PFSK-1 (cell line): ENCODE data around the gene CLIP4.

Experiments
- FOXP2 ChIP-seq: optimal IDR thresholded peaks from 2 replicates; pipeline ENCODE3; 2011; ENCODE audit warnings: borderline replicate concordance, control low read depth, inconsistent platforms; ENCODE audit not compliant: insufficient read depth; ENCODE audit errors: extremely low read length, extremely low read depth
- POLR2AphosphoS5 ChIP-seq: IDR thresholded peaks from 2 replicates; pipeline ENCODE4 v1.6.1; 2012; ENCODE audit warnings: low read depth, mild to moderate bottlenecking, control low read depth, low read length, moderate library complexity
- SIN3A ChIP-seq: IDR thresholded peaks from 2 replicates; pipeline ENCODE4 v1.6.1; 2012; ENCODE audit warnings: mild to moderate bottlenecking, low read length, moderate library complexity, borderline replicate concordance; ENCODE audit not compliant: insufficient read depth
- TAF1 ChIP-seq: IDR thresholded peaks from 2 replicates; pipeline ENCODE4 v1.6.1; 2012; ENCODE audit warnings: low read length, control low read depth, borderline replicate concordance; ENCODE audit not compliant: insufficient read depth
- TF ChIP-seq, protein P1 (sequence below), 2 experiments: IDR thresholded peaks; 2 replicates each; pipeline versions ENCODE4 v1.6.1 to v1.8.0; 2011 to 2012; ENCODE audit warnings: low read depth in 2 of 2, low read length in 2 of 2, control low read depth in 1 of 2, inconsistent platforms in 1 of 2, mild to moderate bottlenecking in 1 of 2, moderate library complexity in 1 of 2; ENCODE audit not compliant: insufficient read depth in 1 of 2

The CLIP4 gene

DNA sequence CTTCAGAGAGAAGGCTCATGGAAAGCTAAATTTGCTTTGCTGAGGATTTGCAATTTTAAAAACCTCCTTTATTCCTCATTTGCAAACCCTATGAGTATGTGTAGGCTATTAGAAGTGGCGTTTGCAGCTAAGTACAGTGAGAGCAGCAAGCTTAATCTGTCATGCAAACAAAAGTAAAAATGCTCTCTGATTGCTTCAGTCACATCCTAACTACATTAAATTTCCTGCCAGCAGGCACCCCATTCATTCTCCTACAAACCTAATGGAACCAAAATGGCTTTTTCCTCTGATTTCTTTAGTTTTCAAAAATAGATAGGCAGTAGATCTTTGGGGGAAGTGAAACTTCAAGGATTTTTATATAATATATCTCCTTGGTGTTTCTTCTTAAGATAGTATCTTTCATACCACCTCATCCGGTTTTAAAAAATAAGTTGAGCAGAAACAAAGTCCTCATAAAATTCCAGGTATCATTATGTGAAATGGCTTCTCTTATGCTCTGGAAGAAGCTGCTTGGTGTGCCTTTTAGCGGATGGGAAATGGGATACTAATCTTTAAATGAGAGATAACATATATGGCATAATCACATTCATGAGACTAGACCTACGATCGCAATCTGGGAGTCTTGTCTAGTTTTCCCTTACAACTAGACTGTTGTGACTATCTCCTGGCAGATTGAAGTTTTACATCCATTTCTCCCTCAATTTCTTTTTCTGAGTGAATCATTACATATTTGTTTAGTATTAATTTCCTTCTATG is 49.1 kb downstream of the CLIP4 start:
- no peak for TF ChIP-seq FOXP2
- no peak for TF ChIP-seq TAF1
- no peak for TF ChIP-seq SIN3A

DNA sequence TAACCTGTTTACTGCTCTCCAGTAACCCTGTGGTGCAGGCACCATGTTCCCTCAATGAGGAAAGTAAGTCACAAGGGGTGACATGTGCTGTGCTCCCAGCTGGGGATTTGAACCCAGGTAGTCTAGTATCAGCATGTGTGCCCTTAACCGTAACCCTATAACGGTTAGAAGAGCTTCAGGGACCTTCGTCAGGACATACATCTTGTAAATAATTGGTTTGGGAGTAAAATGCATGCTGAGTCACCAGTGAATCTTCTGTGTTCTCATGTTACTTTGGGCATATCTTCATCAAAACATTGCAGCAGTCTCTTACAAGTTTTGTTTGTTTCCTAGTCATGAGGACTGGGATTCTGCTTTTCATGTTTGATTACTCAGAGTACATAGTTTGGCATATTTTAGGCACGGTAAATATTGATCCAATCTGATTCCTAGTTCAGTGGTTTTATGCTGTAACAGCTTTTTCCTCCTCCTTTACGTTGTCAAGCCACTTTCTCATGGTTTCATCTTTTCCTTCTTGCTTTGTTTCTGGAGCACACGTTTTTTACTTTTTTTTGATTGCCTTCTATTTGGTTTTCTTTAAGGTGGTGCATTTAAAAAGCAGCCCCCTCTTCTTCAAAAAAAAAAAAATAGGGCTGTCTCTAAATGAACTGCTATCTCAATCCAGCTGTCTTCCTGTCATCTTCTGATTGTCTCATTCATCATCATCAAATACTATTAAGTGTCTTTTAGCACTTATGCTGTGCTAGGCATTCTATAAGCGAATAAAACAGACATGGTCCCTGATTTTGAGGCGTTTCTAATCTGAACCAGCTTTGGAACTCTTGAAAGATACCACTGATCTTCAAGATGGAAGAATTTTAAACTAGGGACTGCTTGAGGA is 50.4 kb downstream of the CLIP4 start:
- TF ChIP-seq, protein P1, sequence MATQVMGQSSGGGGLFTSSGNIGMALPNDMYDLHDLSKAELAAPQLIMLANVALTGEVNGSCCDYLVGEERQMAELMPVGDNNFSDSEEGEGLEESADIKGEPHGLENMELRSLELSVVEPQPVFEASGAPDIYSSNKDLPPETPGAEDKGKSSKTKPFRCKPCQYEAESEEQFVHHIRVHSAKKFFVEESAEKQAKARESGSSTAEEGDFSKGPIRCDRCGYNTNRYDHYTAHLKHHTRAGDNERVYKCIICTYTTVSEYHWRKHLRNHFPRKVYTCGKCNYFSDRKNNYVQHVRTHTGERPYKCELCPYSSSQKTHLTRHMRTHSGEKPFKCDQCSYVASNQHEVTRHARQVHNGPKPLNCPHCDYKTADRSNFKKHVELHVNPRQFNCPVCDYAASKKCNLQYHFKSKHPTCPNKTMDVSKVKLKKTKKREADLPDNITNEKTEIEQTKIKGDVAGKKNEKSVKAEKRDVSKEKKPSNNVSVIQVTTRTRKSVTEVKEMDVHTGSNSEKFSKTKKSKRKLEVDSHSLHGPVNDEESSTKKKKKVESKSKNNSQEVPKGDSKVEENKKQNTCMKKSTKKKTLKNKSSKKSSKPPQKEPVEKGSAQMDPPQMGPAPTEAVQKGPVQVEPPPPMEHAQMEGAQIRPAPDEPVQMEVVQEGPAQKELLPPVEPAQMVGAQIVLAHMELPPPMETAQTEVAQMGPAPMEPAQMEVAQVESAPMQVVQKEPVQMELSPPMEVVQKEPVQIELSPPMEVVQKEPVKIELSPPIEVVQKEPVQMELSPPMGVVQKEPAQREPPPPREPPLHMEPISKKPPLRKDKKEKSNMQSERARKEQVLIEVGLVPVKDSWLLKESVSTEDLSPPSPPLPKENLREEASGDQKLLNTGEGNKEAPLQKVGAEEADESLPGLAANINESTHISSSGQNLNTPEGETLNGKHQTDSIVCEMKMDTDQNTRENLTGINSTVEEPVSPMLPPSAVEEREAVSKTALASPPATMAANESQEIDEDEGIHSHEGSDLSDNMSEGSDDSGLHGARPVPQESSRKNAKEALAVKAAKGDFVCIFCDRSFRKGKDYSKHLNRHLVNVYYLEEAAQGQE (IDR thresholded peaks at IDR 0.05; ENCODE audit: insufficient read depth in 1 of 2, low read depth in 2 of 2, low read length in 2 of 2): no peak
- TF ChIP-seq TAF1: no peak
- TF ChIP-seq FOXP2: no peak
- no peak for TF ChIP-seq POLR2AphosphoS5
- no peak for TF ChIP-seq SIN3A

DNA sequence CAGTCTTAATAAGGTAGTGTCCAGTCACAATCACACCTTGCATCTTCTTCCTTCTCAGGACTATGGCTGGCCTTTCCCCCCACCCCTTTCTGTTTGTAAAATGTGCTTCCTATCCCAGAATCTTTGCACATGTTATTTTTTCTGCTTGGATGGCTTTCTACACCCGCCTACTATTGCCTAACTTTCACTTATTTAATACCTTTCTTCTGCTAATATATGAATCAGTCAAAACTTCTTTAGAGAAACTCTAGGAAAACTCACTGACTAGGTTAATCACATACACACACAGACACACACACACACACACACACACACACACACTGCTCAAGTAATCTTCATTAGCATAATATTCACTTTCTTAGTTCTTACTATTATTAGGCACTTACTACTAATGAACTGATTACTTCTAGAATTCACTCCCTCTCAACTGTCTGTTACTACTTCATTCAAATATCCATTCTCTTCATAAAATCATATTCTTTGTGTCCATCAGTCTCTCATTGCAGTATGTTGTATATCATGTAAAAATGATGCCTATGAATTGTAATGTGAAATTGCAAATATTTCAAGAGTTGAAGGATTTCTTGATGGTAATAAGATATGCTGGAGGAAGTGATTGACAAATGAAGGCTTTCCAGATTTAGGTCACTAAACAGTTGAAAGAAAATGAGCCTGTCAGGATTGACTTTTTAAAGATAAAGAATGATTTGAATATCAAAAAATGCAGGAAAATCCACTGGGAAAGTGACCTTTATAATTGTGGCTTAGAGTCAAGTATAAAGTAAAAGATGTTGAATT is 51.2 kb downstream of the CLIP4 start:
- TF ChIP-seq FOXP2: no peak
- TF ChIP-seq SIN3A: no peak
- no peak for TF ChIP-seq TAF1
- TF ChIP-seq POLR2AphosphoS5: no peak
- TF ChIP-seq, protein P1 (IDR thresholded peaks at IDR 0.05; ENCODE audit: insufficient read depth in 1 of 2, low read depth in 2 of 2, low read length in 2 of 2): no peak

DNA sequence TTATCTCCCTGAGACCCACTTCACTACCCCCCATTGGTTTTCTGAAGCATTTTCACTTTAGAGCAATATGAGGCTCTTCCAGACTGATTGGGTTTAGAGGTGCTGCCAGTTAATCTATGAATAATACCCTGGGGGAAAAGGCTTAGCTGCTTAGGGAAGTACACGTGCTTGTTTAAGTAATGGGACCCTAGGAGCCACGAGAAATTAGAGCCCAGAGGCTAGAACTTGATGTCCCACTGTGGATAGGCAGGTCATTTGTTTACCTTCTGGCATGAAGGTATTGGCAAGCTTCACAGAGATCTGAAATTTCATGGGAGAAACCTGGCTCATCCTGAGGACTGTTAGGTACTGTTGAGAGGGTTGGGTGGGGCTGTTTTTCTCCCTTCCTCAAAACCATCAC is 59.7 kb downstream of the CLIP4 start:
- TF ChIP-seq SIN3A (no peak), POLR2AphosphoS5 (no peak), FOXP2 (no peak), TAF1 (no peak)

DNA sequence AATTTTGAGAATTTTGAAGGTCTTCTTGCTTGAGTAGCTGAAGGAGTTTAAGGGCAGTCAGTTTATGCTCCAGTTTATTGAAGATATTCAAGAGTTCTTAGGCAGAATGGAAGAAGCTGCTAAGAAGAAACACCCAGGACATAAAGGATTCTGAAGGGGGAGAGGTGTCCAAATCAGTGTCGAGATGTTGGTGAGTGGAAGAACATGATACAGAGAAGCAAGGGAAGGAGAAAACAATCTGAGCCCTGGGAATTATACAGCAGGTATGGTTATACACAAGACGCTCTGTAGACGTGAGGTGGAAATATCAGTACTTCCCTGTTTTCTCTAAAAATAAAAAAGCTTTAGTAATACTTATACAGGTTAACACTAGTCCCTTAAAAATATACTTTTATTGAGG is 60.1 kb downstream of the CLIP4 start:
- TF ChIP-seq TAF1 (no peak), FOXP2 (no peak), SIN3A (no peak), POLR2AphosphoS5 (no peak)
- TF ChIP-seq, protein P1 (IDR thresholded peaks at IDR 0.05; ENCODE audit: insufficient read depth in 1 of 2, low read depth in 2 of 2, low read length in 2 of 2): no peak
